GM21825 (cell line): ENCODE data around the gene SMOC2.
"Not testable (repeated sequence)": the region's sequence is repeated elsewhere in the genome, so short reads cannot be mapped to it uniquely, and the experiment has no call there.

ENCODE experiments used
- ATAC-seq: cut with Tn5 transposase; IDR thresholded peaks from one replicate; pipeline ENCODE4 v1.9.1; 2021; ENCODE audit warnings: mild to moderate bottlenecking, moderate library complexity; ENCODE audit not compliant: unreplicated experiment

SMOC2 gene

GRCh38 chr6:168674595-168674994, 233.6 kb downstream of the SMOC2 start:
- ATAC-seq = no peak

- no peak for ATAC-seq
These were observed 234.4 kb downstream of the SMOC2 start for GRCh38 chr6:168675375-168675774.

GRCh38 chr6:168675933-168676551, 235.1 kb downstream of the SMOC2 start:
- ATAC-seq = no peak

- ATAC-seq = no peak
These were observed 235.8 kb downstream of the SMOC2 start for GRCh38 chr6:168676552-168677322.

- not testable (repeated sequence) for ATAC-seq
These were observed 236.4 kb downstream of the SMOC2 start for GRCh38 chr6:168677323-168677781.

- ATAC-seq = no peak
These were observed 237.1 kb downstream of the SMOC2 start for GRCh38 chr6:168678077-168678476.

GRCh38 chr6:168678588-168678987, 237.6 kb downstream of the SMOC2 start:
- no peak for ATAC-seq

- no peak for ATAC-seq
These were observed 240.8 kb downstream of the SMOC2 start for GRCh38 chr6:168681748-168682147.

GRCh38 chr6:168683621-168684020, 242.6 kb downstream of the SMOC2 start:
- no peak for ATAC-seq

DNA sequence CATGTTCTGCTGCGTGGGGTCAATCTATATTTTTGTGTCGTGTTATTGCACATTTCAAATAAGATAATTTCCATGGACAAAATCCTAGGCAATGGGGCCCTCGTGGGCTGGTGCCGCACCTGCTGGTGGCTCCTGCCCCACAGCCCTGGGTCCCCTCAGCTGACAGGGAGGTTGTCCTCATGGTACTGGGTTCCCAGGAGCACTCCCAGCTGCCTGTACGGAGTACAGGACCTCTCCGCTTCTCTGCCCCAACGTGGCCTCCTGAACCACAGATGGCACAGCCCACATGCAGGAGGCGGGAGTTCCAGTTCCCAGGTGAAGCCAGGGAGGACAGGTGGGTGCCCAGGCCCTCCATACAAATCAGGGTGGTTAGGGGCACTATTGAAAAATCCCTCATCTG, 243.5 kb downstream of the SMOC2 start:
- no peak for ATAC-seq

- ATAC-seq = no peak
These were observed 243.9 kb downstream of the SMOC2 start for GRCh38 chr6:168684906-168685305.

DNA sequence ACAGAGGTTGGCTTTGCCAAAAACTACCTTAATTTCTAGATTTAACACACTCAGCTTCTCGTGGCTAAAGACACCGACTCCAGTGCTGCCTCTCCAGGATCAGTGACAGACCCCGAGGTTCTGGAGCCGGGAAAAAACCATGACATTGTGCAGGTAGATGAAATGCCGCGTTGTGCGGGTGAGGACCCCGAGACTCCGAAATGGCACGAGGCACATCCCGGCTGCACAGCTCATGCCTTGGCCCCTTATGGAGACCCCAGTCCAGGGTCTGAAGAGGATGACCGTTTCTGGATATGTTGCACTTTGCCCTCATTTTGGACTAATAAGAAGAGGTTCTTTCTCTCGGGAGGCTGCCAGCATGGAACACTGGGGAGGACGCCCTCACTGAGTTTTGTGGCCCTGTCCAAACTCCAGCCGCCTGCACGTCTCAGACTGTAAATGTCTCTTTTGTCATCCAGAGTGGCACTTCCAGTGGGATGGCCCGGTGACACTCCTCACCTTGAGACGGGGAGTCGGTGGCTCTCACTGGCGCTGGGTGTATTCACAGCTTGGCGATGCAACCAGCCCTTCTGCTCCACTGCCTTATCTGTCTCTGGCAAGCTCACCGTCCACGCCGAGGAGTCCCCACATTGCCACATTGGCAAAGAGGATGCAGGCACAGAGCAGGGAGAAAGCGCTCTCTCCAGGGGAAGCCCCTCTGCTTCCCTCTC, 245.2 kb downstream of the SMOC2 start:
- no peak for ATAC-seq

GRCh38 chr6:168686831-168687730, 246.1 kb downstream of the SMOC2 start:
- no peak for ATAC-seq

- no peak for ATAC-seq
These were observed 249.3 kb downstream of the SMOC2 start for GRCh38 chr6:168690271-168690670.

DNA sequence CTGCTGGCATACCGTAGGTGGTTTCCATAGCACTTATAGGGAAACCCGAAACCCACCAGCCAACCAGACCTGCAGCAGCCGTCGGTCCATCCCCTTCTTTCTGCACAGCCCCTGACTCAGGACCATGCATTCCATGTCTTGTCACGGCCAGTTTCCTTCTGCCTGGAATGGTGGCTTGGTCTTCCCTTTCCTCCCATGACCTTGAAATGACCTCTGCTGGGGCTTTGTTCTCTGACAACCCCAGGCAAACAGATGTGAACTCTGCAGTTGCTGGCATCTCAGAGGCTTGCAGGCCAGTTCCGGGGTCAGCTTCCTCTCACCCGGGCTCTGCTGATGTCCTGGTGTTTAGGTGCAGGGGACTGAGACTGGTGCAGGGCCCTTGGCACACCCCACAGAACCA, 250.8 kb downstream of the SMOC2 start:
- no peak for ATAC-seq

GRCh38 chr6:168692193-168692914, 251.4 kb downstream of the SMOC2 start:
- no peak for ATAC-seq

DNA sequence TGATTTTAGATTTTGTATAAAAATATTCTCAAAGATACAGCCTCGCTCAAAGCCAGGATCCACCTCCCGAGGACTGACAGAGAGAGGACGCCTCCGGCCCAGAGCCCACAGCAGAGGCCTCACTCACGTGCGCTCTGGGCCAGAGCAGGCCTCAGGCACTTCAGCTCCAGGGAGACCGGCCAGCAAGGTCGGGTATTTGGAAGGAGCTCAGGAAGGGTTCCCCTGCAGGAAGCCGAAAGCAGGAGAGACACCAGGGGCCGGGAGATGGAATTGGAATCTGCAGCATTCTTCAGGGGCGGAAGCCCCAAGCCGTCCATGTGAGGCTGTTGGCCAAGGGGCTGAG, 251.9 kb downstream of the SMOC2 start:
- not testable (repeated sequence) for ATAC-seq

DNA sequence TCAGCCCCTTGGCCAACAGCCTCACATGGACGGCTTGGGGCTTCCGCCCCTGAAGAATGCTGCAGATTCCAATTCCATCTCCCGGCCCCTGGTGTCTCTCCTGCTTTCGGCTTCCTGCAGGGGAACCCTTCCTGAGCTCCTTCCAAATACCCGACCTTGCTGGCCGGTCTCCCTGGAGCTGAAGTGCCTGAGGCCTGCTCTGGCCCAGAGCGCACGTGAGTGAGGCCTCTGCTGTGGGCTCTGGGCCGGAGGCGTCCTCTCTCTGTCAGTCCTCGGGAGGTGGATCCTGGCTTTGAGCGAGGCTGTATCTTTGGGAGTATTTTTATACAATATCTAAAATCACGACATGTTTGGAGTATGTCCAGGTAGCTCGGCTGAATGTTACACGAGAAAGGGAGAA, 253.8 kb downstream of the SMOC2 start:
- ATAC-seq = not testable (repeated sequence)

- ATAC-seq = no peak
These were observed 254.7 kb downstream of the SMOC2 start for GRCh38 chr6:168695701-168696100.

- ATAC-seq = no peak
These were observed 257.9 kb downstream of the SMOC2 start for GRCh38 chr6:168698923-168699322.
